C4-2B (cell line): Measurements from ENCODE around the gene LCP1.

ENCODE experiments used
- H3K27ac ChIP-seq: fragments of 450-650 bp; 2 replicates; pipeline ENCODE4 v1.5.1; 2017
- CTCF ChIP-seq: fragments of 450-650 bp; conservative IDR thresholded peaks from 2 replicates; pipeline ENCODE4 v1.5.1; 2017; ENCODE audit warnings: mild to moderate bottlenecking
- ZFX ChIP-seq: fragments of 450-650 bp; IDR thresholded peaks from 2 replicates; pipeline ENCODE4 v1.6.1; 2017

The LCP1 gene

DNA sequence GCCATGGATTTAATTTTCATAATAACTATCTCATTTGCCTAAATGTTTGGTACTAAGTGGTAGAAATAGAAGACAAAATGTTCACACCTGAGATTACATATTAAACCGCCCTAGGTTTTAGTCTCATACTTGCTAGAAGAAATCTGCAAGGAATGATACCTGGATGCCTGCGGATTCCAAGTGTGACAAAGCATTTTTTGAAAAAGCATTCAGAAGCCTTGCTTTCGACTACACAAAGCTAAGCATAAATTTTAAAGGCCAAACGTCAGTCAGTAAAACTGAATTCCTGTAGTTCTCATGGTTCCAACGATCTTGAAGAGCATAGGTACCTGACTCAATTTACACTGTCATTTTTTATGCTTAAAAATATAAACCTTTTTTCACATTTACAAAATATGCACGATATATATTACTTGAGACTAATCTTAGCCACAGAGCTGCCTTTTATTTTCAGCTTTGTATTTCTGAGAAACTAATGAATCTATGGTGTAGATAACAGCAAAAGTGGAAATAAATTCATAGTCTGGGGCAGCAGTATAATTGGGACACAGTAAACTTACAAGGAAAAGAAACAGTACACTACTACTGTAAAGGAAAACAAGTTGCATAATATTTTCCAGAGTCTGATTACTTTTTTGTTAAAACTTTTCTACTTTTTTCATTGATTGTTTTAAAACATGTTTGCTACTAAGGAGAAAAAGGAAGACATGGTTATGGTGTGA lies 28.5 kb upstream of the LCP1 start:
- no peak overlapping the region for H3K27ac ChIP-seq
- no peak for TF ChIP-seq CTCF

- TF ChIP-seq ZFX: no peak
- TF ChIP-seq CTCF: no peak
- H3K27ac ChIP-seq: no peak overlapping the region
Observed at GRCh38 chr13:46207828-46208227, 25.9 kb upstream of the LCP1 start.

- no peak for TF ChIP-seq CTCF
- TF ChIP-seq ZFX: no peak
- H3K27ac ChIP-seq: peak overlapping the region; percentile 45; the same call in 1 of the 2 replicates
Observed at GRCh38 chr13:46206143-46206542, 24.2 kb upstream of the LCP1 start.

GRCh38 chr13:46202966-46203365 lies 21.0 kb upstream of the LCP1 start:
- TF ChIP-seq CTCF (no peak), ZFX (no peak)
- H3K27ac ChIP-seq: no peak overlapping the region

- no peak for TF ChIP-seq ZFX
- no peak for TF ChIP-seq CTCF
- no peak overlapping the region for H3K27ac ChIP-seq
Observed at GRCh38 chr13:46202188-46202795, 20.3 kb upstream of the LCP1 start.

DNA sequence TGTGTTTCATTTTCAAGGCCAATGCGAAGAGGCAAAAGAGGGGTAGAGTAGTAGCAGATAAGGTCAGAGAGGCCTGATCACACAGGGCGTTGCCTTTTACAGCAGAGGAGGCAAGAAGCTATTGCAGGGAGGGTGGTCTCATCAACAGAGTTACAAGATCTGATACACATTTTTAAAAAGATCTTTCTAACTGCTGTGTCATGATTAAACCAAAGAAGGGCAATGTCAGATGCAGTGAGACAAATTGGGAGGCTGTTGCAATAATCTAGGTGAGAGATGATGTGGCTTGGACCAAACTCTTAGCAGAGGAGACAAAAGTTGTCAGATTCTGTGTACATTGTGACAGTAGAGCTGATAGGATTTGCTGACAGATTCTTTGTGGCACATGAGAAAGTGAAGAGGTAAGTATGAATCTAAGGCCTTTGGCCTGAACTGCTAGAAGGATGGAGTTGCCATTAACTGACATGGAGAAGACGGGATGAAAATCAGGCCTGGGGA lies 16.8 kb upstream of the LCP1 start:
- no peak overlapping the region for H3K27ac ChIP-seq
- no peak for TF ChIP-seq ZFX
- TF ChIP-seq CTCF: no peak

DNA sequence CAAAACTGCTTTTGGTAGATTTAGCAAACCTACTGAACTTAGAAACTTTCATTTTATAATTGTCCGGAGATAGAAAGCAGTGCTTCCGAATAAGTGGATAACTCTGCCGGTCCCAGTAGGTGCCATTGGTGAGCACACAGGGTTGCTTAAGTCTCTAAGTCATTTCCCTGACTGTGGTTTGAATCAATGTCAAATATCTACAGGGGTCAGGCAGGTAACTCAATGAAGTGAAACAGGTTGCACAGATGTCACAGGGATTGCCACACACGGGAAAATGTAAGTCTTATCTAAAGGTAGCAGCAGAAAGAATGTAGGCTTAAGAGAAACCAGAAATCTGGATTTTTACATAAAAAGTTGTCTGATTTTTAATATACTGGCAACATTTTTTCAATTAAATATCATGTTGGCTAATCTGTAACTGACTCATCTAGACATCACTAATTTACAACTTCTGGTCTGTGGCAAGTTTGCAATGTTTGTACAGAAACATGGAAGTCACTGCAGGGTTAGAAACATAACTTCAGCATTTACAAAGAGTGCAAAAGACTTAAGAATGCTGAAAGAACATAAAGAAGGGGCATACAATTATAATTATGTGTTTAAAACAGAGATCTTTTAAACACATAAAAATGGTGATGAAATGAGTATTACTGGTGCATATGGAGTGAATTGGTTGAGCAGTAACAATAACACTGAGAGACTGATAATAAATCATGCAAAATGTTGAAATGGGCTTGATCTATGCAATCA lies 15.5 kb upstream of the LCP1 start:
- no peak overlapping the region for H3K27ac ChIP-seq
- TF ChIP-seq CTCF (no peak), ZFX (no peak)
